Skeletal muscle cell (primary cell): ENCODE measurements around the gene LZTR1.
"Not testable (repeated sequence)": the region's sequence is repeated elsewhere in the genome, so short reads cannot be mapped to it uniquely, and the experiment has no call there.

Experiments used
- DNase-seq: peaks from one replicate; pipeline ENCODE4 v3.0.0-alpha.2; 2010; ENCODE audit warnings: low read depth
- H3K4me3 ChIP-seq: 2 replicates; pipeline ENCODE4 v1.5.1; 2011; ENCODE audit warnings: low read depth, mild to moderate bottlenecking, control low read depth, low read length, moderate library complexity

LZTR1 gene

GRCh38 chr22:20981787-20982562, at the start of gene LZTR1:
LZTR1 (plus strand) TSS chr22:20982297; CDS start chr22:20982372, 75 bp downstream.
- peak within 1 kb of the TSS; percentile 92 for H3K4me3 ChIP-seq
- peak; percentile 54 for DNase-seq

DNA sequence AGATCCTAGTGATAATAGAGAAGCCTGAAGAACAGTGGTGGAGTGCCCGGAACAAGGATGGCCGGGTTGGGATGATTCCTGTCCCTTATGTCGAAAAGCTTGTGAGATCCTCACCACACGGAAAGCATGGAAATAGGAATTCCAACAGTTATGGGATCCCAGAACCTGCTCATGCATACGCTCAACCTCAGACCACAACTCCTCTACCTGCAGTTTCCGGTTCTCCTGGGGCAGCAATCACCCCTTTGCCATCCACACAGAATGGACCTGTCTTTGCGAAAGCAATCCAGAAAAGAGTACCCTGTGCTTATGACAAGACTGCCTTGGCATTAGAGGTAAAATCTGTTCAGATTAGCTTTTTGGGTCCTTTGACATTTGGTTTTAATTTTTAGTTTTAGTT, 48.2 kb upstream of the LZTR1 start:
- DNase-seq, result no peak
- no peak overlapping the region for H3K4me3 ChIP-seq

DNA sequence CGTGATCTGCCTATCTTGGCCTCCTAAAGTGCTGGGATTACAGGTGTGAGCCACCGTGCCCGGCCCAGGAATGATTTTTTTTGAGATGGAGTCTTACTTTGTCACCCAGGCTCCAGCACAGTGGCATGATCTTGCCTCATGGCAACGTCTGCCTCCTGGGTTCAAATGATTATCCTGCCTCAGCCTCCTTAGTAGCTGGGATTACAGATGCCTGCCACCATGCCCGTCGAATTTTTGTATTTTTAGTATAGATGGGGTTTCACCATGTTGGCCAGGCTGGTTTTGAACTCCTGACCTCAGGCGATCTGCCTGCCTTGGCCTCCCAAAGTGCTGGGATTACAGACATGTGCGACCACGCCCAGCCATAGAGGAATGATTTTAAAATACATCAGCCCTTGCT, 47.0 kb upstream of the LZTR1 start:
- DNase-seq, result not testable (repeated sequence)

GRCh38 chr22:20935780-20936539, 46.1 kb upstream of the LZTR1 start:
- DNase-seq, H3K4me3 ChIP-seq: not testable (repeated sequence)

More for the DNA sequence above, 47.0 kb upstream of the LZTR1 start:
- H3K4me3 ChIP-seq, result not testable (repeated sequence)

- no peak overlapping the region for H3K4me3 ChIP-seq
- DNase-seq, result no peak
Measured at GRCh38 chr22:20937031-20937793, 44.9 kb upstream of the LZTR1 start.

DNA sequence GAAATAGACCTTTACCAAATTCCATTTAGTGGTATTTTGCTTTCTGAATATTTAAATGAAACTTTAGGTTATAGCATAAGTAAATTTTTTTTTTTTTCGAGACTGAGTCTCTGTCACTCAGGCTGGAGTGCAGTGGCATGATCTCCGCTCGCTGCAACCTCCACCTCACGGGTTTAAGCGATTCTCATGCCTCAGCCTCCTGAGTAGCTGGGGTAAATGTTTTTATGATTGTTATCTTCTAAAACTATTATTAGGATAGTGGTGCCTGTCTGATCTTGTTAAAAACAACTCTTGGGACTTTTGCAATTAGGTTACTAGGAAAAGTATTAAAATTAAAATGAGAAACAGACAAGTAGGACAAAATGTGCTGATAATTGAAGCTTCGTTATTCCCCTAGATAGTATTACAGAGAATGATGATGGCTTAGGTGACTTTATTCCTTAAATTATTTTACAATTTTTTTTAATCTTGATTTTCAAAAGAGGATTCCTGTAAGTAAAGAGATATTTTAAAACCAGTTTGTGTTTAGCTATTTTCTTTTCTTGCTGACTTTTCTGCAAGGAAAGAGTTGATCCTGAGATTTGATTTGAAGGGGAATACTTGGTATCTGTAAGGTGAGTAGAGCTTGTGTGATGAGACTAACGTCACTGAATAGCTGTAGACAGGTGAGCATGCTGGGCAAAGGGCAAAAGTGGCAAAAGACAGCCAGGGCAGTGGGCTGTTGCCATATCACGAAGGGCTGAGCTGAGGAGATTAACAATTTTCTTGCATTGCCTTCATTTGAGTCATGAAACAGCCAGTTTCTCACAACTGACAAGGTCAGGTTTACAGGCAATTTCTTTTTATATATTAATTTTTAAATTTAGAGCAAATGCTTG, 44.1 kb upstream of the LZTR1 start:
- no peak for DNase-seq
- no peak overlapping the region for H3K4me3 ChIP-seq

DNA sequence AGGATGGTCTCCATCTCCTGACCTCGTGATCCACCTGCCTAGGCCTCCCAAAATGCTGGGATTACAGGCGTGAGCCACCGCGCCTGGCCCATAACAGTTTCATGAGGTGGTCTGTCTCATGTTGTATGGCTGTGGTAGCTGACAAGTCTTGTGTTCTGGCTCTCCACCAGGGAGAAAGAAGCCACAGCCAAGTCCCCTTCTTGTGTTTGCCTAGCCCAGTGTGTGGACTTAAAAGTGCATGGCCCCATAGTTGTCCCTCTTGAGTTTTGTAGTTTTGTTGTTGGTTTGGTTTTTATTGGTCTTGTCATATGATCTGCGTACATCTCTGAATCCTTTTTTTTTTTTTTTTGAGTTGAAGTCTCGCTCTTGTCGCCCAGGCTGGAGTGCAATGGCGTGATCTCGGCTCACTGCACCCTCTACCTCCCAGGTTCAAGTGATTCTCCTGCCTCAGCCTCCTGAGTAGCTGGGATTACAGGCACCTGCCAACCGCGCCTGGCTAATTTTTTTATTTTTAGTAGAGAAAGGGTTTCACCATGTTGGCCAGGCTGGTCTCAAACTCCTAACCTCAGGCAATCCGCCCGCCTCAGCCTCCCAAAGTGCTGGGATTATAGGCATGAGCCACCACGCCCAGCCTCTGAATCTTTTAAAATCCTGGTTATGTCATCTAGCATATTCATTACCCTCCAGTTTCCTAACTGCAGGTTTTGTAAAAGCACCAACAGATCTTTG, 42.5 kb upstream of the LZTR1 start:
- H3K4me3 ChIP-seq, DNase-seq: not testable (repeated sequence)

DNA sequence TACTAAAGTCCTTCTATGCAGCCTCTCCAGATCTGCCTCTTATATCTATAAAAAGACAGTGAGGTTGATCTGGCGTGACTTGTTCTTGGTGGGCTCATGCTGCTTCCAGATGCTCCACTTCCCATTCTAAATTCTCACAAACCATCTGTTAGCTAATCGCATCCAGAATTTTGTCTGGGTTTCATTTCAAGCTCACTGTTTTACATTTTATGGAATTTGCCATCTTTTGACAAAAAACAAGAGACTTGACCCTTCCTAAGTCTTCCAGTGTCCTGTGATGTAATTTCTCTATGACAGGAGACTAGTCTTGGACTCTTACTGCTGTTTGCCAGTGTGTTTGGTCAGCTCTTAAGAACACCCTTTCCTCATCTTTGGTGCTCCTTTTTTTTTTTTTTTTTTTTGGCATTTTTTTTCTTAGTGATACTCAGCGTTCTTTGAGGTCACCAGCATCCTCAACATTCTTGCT, 41.9 kb upstream of the LZTR1 start:
- no peak for DNase-seq
- no peak overlapping the region for H3K4me3 ChIP-seq

- H3K4me3 ChIP-seq, result no peak overlapping the region
- DNase-seq, result no peak
Measured at GRCh38 chr22:20940904-20941385, 41.2 kb upstream of the LZTR1 start.

DNA sequence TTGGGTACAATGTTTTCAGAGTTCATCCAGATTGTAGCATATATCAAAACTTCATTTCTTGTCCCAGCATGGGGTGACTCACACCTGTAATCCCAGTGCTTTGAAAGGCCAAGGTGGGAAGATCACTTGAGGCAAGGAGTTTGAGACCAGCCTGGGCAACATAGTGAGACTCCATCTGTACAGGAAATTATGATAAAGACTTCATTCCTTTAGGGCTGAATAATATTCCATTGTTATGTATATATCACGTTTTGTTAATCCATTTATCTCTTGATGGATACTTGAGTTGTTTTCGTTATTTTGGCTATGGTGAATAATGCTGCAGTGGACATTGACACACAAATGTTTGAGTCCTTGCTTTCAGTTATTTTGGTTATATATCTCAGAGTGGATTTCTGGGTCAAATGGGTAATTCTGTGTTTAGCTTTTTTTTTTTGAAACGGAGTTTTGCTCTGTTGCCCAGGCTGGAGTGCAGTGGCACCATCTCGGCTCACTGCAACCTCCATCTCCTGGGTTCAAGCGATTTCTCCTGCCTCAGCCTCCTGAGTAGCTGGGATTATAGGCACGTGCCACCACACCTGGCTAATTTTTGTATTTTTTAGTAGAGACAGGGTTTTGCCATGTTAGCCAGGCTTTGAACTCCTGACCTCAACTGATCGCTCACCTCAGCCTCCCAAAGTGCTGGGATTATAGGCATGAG, 39.7 kb upstream of the LZTR1 start:
- not testable (repeated sequence) for DNase-seq, H3K4me3 ChIP-seq

GRCh38 chr22:20943104-20943933, 38.8 kb upstream of the LZTR1 start:
- DNase-seq, result no peak
- no peak overlapping the region for H3K4me3 ChIP-seq

GRCh38 chr22:20944042-20944441, 38.1 kb upstream of the LZTR1 start:
- no peak overlapping the region for H3K4me3 ChIP-seq
- DNase-seq, result no peak

DNA sequence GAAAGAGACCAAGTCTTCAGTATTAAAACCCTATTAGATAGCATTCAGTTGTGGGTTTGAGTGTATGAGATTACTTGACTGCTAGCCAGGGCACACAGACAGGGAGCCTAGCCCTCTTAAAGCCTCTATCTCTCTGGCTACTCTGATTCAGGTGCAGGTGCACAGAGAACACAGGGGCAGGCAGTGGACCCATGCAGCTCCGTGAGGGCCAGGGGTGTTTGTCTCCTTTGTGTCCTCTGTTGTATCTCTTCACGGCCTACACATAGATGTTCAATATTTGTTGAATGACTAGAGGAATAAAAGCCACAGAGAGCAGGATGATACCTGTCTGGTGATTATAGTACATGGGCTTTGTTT, 36.5 kb upstream of the LZTR1 start:
- H3K4me3 ChIP-seq, result no peak overlapping the region
- no peak for DNase-seq

DNA sequence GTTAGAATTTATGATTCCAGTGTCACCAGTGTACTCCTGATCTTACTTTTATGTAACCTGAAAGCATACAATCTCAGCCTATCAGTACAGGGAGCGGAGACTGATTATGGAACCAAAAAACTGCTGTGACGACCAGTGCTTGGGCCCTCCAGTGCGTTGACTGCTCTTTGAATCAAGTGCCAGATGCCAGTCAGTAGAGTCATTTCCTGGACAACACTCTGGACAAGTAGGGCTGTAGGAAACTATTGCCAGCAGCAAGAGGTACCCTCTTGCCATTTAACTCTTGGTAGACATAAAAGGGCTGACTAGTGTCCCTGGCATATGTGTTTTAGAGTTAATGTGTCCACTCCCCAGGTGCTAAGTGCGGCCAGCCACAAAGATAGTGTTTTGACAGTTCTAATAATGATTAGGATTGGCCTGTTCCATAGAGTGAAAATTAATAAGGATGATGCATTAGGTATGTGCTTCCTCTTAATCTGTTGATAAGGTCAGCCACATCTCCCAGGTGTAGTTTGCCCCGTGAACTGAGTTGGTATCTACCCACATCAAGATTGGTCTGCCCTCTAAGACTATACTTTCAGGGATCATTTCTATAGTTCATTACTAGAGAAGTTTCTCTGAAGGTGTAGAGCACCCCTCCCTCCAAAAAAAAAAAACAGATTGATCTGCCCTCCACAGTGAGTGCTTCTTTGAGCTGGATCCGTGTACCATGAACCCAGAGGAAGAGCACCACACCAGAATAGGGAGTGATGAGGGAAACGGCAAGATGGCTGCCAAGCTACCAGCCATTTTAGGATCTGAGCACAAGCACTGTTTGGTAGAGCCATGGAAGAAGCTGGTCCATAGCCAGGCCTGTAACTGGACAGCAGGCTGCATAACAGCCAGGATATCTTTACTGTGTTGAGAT, 35.8 kb upstream of the LZTR1 start:
- no peak overlapping the region for H3K4me3 ChIP-seq

GRCh38 chr22:20946991-20947390, 35.1 kb upstream of the LZTR1 start:
- H3K4me3 ChIP-seq, result no peak overlapping the region
- DNase-seq, result no peak

More for the DNA sequence above, 35.8 kb upstream of the LZTR1 start:
- DNase-seq, result no peak

GRCh38 chr22:20948450-20948849, 33.6 kb upstream of the LZTR1 start:
- no peak for DNase-seq
- no peak overlapping the region for H3K4me3 ChIP-seq
